Measurements from ENCODE around the gene MPRIP.

DNA sequence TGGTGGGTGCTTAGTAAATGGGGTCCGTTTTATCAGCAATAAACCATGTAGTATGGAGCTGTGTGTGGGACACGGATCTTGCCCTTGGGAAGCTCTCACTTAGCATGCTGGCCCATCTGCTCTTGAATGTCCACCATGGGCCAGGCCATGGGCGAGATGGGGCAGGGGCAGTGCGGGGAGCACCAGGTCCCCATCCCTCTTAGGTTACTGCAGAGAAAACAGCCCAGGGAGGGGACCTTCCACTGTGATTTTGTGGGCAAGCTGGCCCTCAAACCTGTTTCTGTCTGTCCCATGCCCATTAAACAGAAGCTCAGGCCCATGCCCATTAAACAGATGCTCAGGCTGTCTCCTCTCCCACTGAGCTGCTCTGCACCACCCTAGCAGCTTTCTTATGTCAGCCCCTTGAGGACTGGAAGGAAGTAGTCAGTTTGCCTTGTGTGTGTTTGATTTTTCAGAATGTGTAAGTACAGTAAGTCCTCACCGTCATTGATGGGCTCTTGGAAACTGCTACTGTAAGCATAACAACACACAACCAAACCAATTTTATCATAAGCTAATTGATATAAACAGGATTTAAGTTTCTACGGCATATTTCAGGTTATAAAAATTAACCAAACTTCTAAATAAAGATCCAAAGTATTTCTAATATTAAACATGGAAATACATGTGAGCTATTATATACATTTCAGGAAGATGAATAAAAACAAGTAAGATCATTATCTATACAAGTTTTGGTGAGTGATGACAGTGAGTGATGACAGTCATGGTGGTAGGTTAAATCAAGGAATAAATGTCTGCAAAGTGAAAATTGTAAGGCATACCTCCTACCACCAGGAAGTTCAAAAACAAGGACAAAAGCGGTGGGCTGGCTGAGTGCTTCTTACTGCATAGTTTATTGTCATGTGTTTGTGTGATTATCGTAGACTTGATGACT lies 11.5 kb downstream of the MPRIP start:
- TF ChIP-seq EZH2 (IDR thresholded peaks at IDR 0.05; ENCODE audit: low read length) (no peak), CTCF (optimal IDR thresholded peaks at IDR 0.05 in 1 of 3, IDR thresholded peaks at IDR 0.05 in 1 of 3, conservative IDR thresholded peaks at IDR 0.05 in 1 of 3; ENCODE audit: extremely low read depth in 1 of 3, insufficient read depth in 2 of 3, low read length in 3 of 3) (no peak)
